H1 (cell line): ENCODE results near the gene CHD3. TPM values are rescaled to one million over a fixed set of nuclear protein-coding genes. Genes with fewer than 3 reads are reported as not detected.
"Not testable (repeated sequence)": the region's sequence is repeated elsewhere in the genome, so short reads cannot be mapped to it uniquely, and the experiment has no call there.

Source experiments
- CTCF ChIA-PET: fragments of 300-600 bp; sonication (Branson Sonifier 250); formaldehyde crosslinking; loops from one replicate; lab custom pipeline; 2021; ENCODE audit not compliant: partially characterized antibody; lab: Charles Lee
- POLR2A ChIA-PET: fragments of 300-600 bp; sonication (Branson Sonifier 250); formaldehyde crosslinking; loops from one replicate; lab custom pipeline; 2021; ENCODE audit warnings: inconsistent platforms; ENCODE audit not compliant: partially characterized antibody; lab: Charles Lee
- DNase-seq, 2 experiments: peaks; one replicate each; pipeline versions ENCODE4 v3.0.0 to v3.0.0-alpha.2; 2010 to 2022; ENCODE audit warnings: low spot score in 2 of 2, low read depth in 1 of 2, mixed read lengths in 1 of 2
- FAIRE-seq: peaks from 2 replicates; lab custom pipeline; 2011; peaks lifted over from hg19 to GRCh38; lab: Jason Lieb, UNC
- H2AFZ ChIP-seq: 2 replicates; pipeline ENCODE4 v1.8.1; 2012; ENCODE audit warnings: low read length, inconsistent platforms
- H2AK5ac ChIP-seq: 2 replicates; pipeline ENCODE4 v1.6.1; 2013; ENCODE audit warnings: low read depth, low read length
- H2BK120ac ChIP-seq: replicated peaks from 2 replicates; pipeline ENCODE3; 2013; ENCODE audit warnings: low read depth, low read length, inconsistent platforms
- H2BK12ac ChIP-seq: 2 replicates; pipeline ENCODE4 v1.6.1; 2013; ENCODE audit warnings: low read depth, low read length
- H2BK15ac ChIP-seq: 2 replicates; pipeline ENCODE4 v1.6.1; 2013; ENCODE audit warnings: low read length
- H2BK20ac ChIP-seq: 2 replicates; pipeline ENCODE4 v1.6.1; 2013; ENCODE audit warnings: low read length
- H2BK5ac ChIP-seq: 2 replicates; pipeline ENCODE4 v1.6.1; 2013; ENCODE audit warnings: low read depth, low read length
- H3K14ac ChIP-seq: 2 replicates; pipeline ENCODE4 v1.6.1; 2013; ENCODE audit warnings: inconsistent platforms; ENCODE audit not compliant: insufficient read length
- H3K18ac ChIP-seq: 2 replicates; pipeline ENCODE4 v1.6.1; 2013; ENCODE audit warnings: low read length; ENCODE audit errors: extremely low read depth
- H3K23ac ChIP-seq: 2 replicates; pipeline ENCODE4 v1.6.1; 2013; ENCODE audit warnings: inconsistent platforms; ENCODE audit not compliant: insufficient read length
- H3K23me2 ChIP-seq: 2 replicates; pipeline ENCODE4 v1.6.1; 2013; ENCODE audit warnings: low read depth, low read length
- H3K27ac ChIP-seq: 2 replicates; pipeline ENCODE4 v1.6.1; 2011; ENCODE audit warnings: low read depth, low read length, inconsistent platforms
- H3K27me3 ChIP-seq, 4 experiments: replicated peaks in 1 of 4; 1 replicate in 1 of 4; 2 replicates in 3 of 4; pipeline versions ENCODE4 v1.6.1 to v1.8.1; 2011 to 2013; ENCODE audit warnings: low read length in 3 of 4, mild to moderate bottlenecking in 3 of 4, inconsistent platforms in 2 of 4, mixed read lengths in 2 of 4, moderate library complexity in 1 of 4; ENCODE audit not compliant: control insufficient read depth in 3 of 4, insufficient read depth in 3 of 4; ENCODE audit errors: extremely low read depth in 1 of 4
- H3K36me3 ChIP-seq, 4 experiments: 2 replicates each; pipeline versions ENCODE4 v1.6.1 to v1.8.1; 2011 to 2013; ENCODE audit warnings: mild to moderate bottlenecking in 4 of 4, low read length in 3 of 4, moderate library complexity in 2 of 4, control low read depth in 1 of 4, inconsistent platforms in 1 of 4; ENCODE audit not compliant: insufficient read depth in 4 of 4, control insufficient read depth in 2 of 4
- H3K4ac ChIP-seq: replicated peaks from 2 replicates; pipeline ENCODE3; 2013; ENCODE audit warnings: low read length, low read depth, mixed read lengths, inconsistent platforms; ENCODE audit not compliant: insufficient read length
- H3K4me1 ChIP-seq, 4 experiments: replicated peaks in 1 of 4; 1 replicate in 1 of 4; 2 replicates in 3 of 4; pipeline versions ENCODE4 v1.6.1 to v1.8.1; 2011 to 2013; ENCODE audit warnings: low read length in 3 of 4, inconsistent platforms in 2 of 4, mixed read lengths in 1 of 4; ENCODE audit not compliant: insufficient read depth in 4 of 4, control insufficient read depth in 3 of 4
- H3K4me2 ChIP-seq, 2 experiments: 2 replicates each; pipeline versions ENCODE4 v1.6.1 to v1.8.1; 2011 to 2013; ENCODE audit warnings: low read depth in 2 of 2, low read length in 2 of 2, control low read depth in 1 of 2, inconsistent platforms in 1 of 2, mild to moderate bottlenecking in 1 of 2; ENCODE audit not compliant: insufficient read depth in 1 of 2
- H3K4me3 ChIP-seq, 4 experiments: fragments of 200-600, 300-600 bp in 1 of 4; sonication (generic), shearing (Covaris generic), sonication (Bioruptor Twin) in 1 of 4; 2 replicates each; pipeline versions ENCODE4 v1.5.1 to v1.8.1; 2011 to 2016; ENCODE audit warnings: low read length in 4 of 4, low read depth in 3 of 4, control low read depth in 2 of 4, inconsistent platforms in 2 of 4, mild to moderate bottlenecking in 2 of 4, mixed read lengths in 1 of 4, moderate library complexity in 1 of 4; ENCODE audit not compliant: insufficient read depth in 2 of 4; ENCODE audit errors: extremely low read depth in 1 of 4
- H3K56ac ChIP-seq: replicated peaks from 2 replicates; pipeline ENCODE3; 2013; ENCODE audit warnings: low read depth, mild to moderate bottlenecking, mixed read lengths, low read length, inconsistent platforms; ENCODE audit not compliant: insufficient read length
- H3K79me1 ChIP-seq: 2 replicates; pipeline ENCODE4 v1.6.1; 2013; ENCODE audit warnings: low read depth, low read length, control low read depth
- H3K79me2 ChIP-seq, 2 experiments: 2 replicates each; pipeline versions ENCODE4 v1.6.1 to v1.8.1; 2012 to 2013; ENCODE audit warnings: low read length in 2 of 2, mild to moderate bottlenecking in 2 of 2, inconsistent platforms in 1 of 2; ENCODE audit not compliant: insufficient read depth in 2 of 2, control insufficient read depth in 1 of 2
- H3K9ac ChIP-seq, 4 experiments: replicated peaks in 1 of 4; 1 replicate in 1 of 4; 2 replicates in 3 of 4; pipeline versions ENCODE4 v1.6.1 to v1.8.1; 2011 to 2013; ENCODE audit warnings: low read depth in 3 of 4, low read length in 3 of 4, control low read depth in 2 of 4, mild to moderate bottlenecking in 2 of 4, moderate library complexity in 2 of 4, inconsistent platforms in 1 of 4; ENCODE audit errors: extremely low read depth in 1 of 4
- H3K9me3 ChIP-seq, 2 experiments: 2 replicates each; pipeline versions ENCODE4 v1.6.1 to v1.8.1; 2012 to 2013; ENCODE audit warnings: mild to moderate bottlenecking in 2 of 2, moderate library complexity in 2 of 2, control low read depth in 1 of 2, inconsistent platforms in 1 of 2, low read depth in 1 of 2, low read length in 1 of 2, mixed read lengths in 1 of 2; ENCODE audit not compliant: insufficient read depth in 2 of 2
- H4K20me1 ChIP-seq, 2 experiments: replicated peaks in 1 of 2; 2 replicates each; pipeline versions ENCODE3 to v1.8.1; 2011 to 2013; ENCODE audit warnings: inconsistent platforms in 2 of 2, low read length in 2 of 2, mild to moderate bottlenecking in 1 of 2; ENCODE audit not compliant: insufficient read depth in 2 of 2, control insufficient read depth in 1 of 2
- H4K5ac ChIP-seq: 2 replicates; pipeline ENCODE4 v1.6.1; 2013; ENCODE audit warnings: low read length, low read depth, mixed read lengths, inconsistent platforms; ENCODE audit not compliant: insufficient read length
- H4K8ac ChIP-seq: 2 replicates; pipeline ENCODE4 v1.8.0; 2013; ENCODE audit warnings: mild to moderate bottlenecking, moderate library complexity, low read length, inconsistent platforms; ENCODE audit not compliant: insufficient read depth; ENCODE audit errors: extremely low read depth
- H4K91ac ChIP-seq: replicated peaks from 2 replicates; pipeline ENCODE3; 2013; ENCODE audit warnings: low read length, mixed read lengths, inconsistent platforms; ENCODE audit not compliant: insufficient read length
- WGBS, 2 experiments: shearing (Covaris generic) in 1 of 2; methylation state at CpG; one replicate each; pipeline versions ENCODE4 v1.1.6 to v1.1.7; 2013 to 2015; ENCODE audit warnings: low lambda C conversion rate in 2 of 2, mixed read lengths in 2 of 2, inconsistent platforms in 1 of 2, low coverage in 1 of 2, missing lambda C conversion rate in 1 of 2; ENCODE audit not compliant: insufficient replicate concordance in 2 of 2, insufficient coverage in 1 of 2, insufficient read length in 1 of 2; ENCODE audit errors: extremely low coverage in 1 of 2, missing lambda C conversion rate in 1 of 2; 5-methylcytosine and 5-hydroxymethylcytosine counted together
- polyA plus RNA-seq, 7 experiments: library from polyadenylated mRNA; depleted of rRNA in 3 of 7; stranded (reverse) in 5 of 7; unstranded in 2 of 7; fragments of >200 nt in 5 of 7; fragments of 200-250 nt in 2 of 7; gene quantifications; 1 replicate in 5 of 7; 2 replicates in 1 of 7; 4 replicates in 1 of 7; pipeline versions ENCODE4 v1.2.1 to v1.2.3, GENCODE V29; 2011 to 2013; ENCODE audit warnings: missing spikeins in 2 of 7, mixed read lengths in 2 of 7
- total RNA-seq: library from RNA; stranded (reverse); fragmentation: NEBNext Ultra II Directional; extraction: Animal tissue kit (Norgen Biotek cat#: 25700); gene quantifications from 2 replicates; pipeline ENCODE4 v1.2.1, GENCODE V29; 2021

CHD3 gene
- total and polyA plus RNA-seq, 2 of the 8 experiments (the other 6 are each of a cell fraction or from before 2014, with no cell fraction given), result 12.3 to 12.9 TPM

GRCh38 chr17:7953266-7953665 is 64.7 kb downstream of the CHD3 start:
- H3K23me2 ChIP-seq, H3K4me2 ChIP-seq, H3K18ac ChIP-seq, H3K27me3 ChIP-seq, H4K8ac ChIP-seq, H2AFZ ChIP-seq, H2BK15ac ChIP-seq, H2AK5ac ChIP-seq, H3K23ac ChIP-seq, H2BK5ac ChIP-seq, H4K91ac ChIP-seq, H3K36me3 ChIP-seq, H2BK12ac ChIP-seq, H3K14ac ChIP-seq, H3K79me2 ChIP-seq, H3K4me1 ChIP-seq, H3K79me1 ChIP-seq, H2BK120ac ChIP-seq, H3K4ac ChIP-seq, H4K20me1 ChIP-seq, DNase-seq, H3K9ac ChIP-seq, H3K27ac ChIP-seq, H3K9me3 ChIP-seq, H2BK20ac ChIP-seq, POLR2A ChIA-PET, H4K5ac ChIP-seq, H3K56ac ChIP-seq, H3K4me3 ChIP-seq, FAIRE-seq: not testable (repeated sequence)
- 89% methylated on average over 13 of the region's 13 CpGs; no CpG with 5 or more reads in 1 of the 2 experiments for WGBS, 2 experiments
- CTCF ChIA-PET, result interaction anchor here (0.7 to 2.2 kb wide), 4 partner anchors 9 to 317 kb away, joined by 3 to 5 read pairs (median 4); no protein-coding TSS in a partner anchor
